Psoas muscle (tissue), 8 donors: ENCODE results near the gene DHX40. TPM values are rescaled to one million over a fixed set of nuclear protein-coding genes. Genes with fewer than 3 reads are reported as not detected.
"Not testable (repeated sequence)": the region's sequence is repeated elsewhere in the genome, so short reads cannot be mapped to it uniquely, and the experiment has no call there.

Source experiments
- ATAC-seq, 4 donors: fragments of 200-7000 bp; cut with Tn5 transposase; one replicate each; pipeline ENCODE4 v1.9.1; 2020; ENCODE audit warnings: moderate library complexity in 3 of 4, mild to moderate bottlenecking in 2 of 4
- DNase-seq, 2 donors: peaks; one replicate each; pipeline ENCODE4 v3.0.0-alpha.2; 2020
- H3K27ac ChIP-seq: fragments of 200-600 bp; one replicate; pipeline ENCODE4 v1.8.0; 2022
- H3K27me3 ChIP-seq, 3 donors: fragments of 200-600 bp in 1 of 3; one replicate each; pipeline versions ENCODE4 v1.6.1 to v1.8.0; 2013 to 2022; ENCODE audit warnings: low read length in 2 of 3, mild to moderate bottlenecking in 2 of 3, moderate library complexity in 1 of 3; ENCODE audit not compliant: insufficient read depth in 3 of 3
- H3K36me3 ChIP-seq, 2 donors: fragments of 200-600 bp in 1 of 2; one replicate each; pipeline versions ENCODE4 v1.6.1 to v1.8.0; 2013 to 2022; ENCODE audit warnings: low read depth in 1 of 2, mild to moderate bottlenecking in 1 of 2, moderate library complexity in 1 of 2; ENCODE audit not compliant: insufficient read depth in 1 of 2
- H3K4me1 ChIP-seq: fragments of 200-600 bp; one replicate; pipeline ENCODE4 v1.8.0; 2022
- H3K4me3 ChIP-seq: fragments of 200-600 bp; one replicate; pipeline ENCODE4 v1.8.0; 2022; ENCODE audit warnings: mild to moderate bottlenecking
- H3K9me3 ChIP-seq: fragments of 200-600 bp; one replicate; pipeline ENCODE4 v1.8.0; 2022
- WGBS, 3 donors: extraction: QIAGEN DNeasy Blood & Tissue Kit; methylation state at CpG; one replicate each; pipeline versions ENCODE4 v1.1.6 to v1.1.7; 2013; 5-methylcytosine and 5-hydroxymethylcytosine counted together
- intact Hi-C, 2 donors: fragments of 100-400 bp; cut with DNase I; formaldehyde crosslinking; loops; one replicate each; pipeline versions ENCODE4 v1.11.0 to v1.14.2; 2022
- polyA plus RNA-seq, 3 donors: library from polyadenylated mRNA; stranded (reverse); fragments of 200-250 nt; gene quantifications; one replicate each; pipeline ENCODE4 v1.2.3, GENCODE V29; 2013
- total RNA-seq, 4 donors: library from RNA; stranded (reverse); fragmentation: NEBNext Ultra II Directional in 2 of 4; extraction: Animal tissue kit (Norgen Biotek cat#: 25700) in 2 of 4; gene quantifications; one replicate each; pipeline versions ENCODE4 v1.2.1 to v1.2.4, GENCODE V29; 2021 to 2023
- TF ChIP-seq, protein P1 (sequence below): fragments of 200-600 bp; IDR thresholded peaks from one replicate; pipeline ENCODE4 v1.8.0; 2022; ENCODE audit warnings: antibody characterized with exemption
- donor health status: healthy with polysubstance abuse.
- donor health status: DM: no; HTN: no; CAD: no; lungs with moderate emphysema.
- donor health status: Bipolar disorder and iron deficiency.
- donor health status: healthy.
- donor health status: DM: yes; HTN: yes; CAD: no.
- donor health status: DM: no; HTN: no; CAD: no.
- donor health status: DM: no; HTN: no; CAD: no.
- donor health status: DM: yes; HTN: yes; CAD: no.

DHX40 gene
- total and polyA plus RNA-seq, 7 donors, result 8.5 to 21.8 (median 17.2) TPM

DNA sequence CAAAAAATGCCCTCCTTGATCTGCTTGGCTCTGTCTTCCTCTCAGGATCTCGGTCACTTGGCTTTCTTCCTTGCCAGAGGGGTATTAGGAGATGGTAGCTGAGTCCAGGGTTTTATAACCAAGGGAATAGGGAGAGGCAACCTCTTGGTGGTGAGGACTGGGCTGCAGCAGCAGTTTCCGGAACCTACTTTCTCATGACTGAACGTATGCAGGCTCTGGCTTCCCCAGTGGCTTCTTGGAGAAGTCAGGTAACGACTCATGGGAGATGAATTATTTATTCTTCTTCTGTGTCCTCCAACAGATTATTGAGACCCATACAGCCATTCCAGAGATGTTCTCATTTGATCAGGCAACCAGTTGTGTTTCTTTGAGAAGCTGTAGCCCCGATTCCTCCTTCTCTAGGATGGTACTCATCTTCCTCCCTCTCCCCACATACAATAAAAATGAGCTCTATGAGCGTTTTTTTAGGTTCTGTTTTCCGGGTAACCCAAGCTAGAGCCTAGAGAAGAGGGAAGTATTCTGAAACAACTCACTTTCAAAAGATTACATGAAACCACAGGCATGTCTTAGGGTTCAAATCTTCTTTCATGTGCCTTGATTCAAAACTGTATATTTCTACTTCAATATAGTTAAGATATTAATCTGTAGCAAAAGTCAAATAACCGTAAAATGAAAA lies 22.3 kb upstream of the DHX40 start:
- TF ChIP-seq, protein P1, sequence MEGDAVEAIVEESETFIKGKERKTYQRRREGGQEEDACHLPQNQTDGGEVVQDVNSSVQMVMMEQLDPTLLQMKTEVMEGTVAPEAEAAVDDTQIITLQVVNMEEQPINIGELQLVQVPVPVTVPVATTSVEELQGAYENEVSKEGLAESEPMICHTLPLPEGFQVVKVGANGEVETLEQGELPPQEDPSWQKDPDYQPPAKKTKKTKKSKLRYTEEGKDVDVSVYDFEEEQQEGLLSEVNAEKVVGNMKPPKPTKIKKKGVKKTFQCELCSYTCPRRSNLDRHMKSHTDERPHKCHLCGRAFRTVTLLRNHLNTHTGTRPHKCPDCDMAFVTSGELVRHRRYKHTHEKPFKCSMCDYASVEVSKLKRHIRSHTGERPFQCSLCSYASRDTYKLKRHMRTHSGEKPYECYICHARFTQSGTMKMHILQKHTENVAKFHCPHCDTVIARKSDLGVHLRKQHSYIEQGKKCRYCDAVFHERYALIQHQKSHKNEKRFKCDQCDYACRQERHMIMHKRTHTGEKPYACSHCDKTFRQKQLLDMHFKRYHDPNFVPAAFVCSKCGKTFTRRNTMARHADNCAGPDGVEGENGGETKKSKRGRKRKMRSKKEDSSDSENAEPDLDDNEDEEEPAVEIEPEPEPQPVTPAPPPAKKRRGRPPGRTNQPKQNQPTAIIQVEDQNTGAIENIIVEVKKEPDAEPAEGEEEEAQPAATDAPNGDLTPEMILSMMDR, result no peak
- Histone ChIP-seq H3K27ac (no peak overlapping the region), H3K9me3 (no peaks in the 10 kb centered on the region), H3K4me3 (no peak overlapping the region), H3K36me3 (no peaks in the 10 kb centered on the region), H3K4me1 (no peaks in the 10 kb centered on the region), H3K27me3 (no peaks in the 10 kb centered on the region)
- DNase-seq (no peak), ATAC-seq (no peak)
- intact Hi-C loops, result no loop called here
- 73 to 77% (median 74%) methylated on average over 8 of the region's 8 CpGs for WGBS, 3 donors

DNA sequence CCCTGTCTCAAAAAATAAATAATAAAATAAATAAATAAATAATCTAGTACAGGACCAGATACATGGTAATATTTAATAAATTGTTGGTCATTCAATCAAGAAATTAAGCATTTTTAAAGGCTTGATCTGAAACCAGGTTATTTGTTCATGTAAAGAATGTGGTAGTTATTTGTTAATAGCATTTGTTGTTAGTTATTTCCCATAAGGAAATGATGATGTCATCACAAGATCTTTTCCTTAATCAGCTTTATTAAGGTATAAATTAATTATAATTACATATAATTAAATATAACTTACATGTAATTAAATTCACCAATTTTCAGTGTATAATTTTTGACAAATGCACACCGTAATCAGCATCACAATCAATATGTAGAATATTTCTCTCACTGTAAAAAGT lies 19.5 kb upstream of the DHX40 start:
- DNase-seq (no peak), ATAC-seq (no peak)
- 92 to 100% (median 94%) methylated on average over 1 of the region's 1 CpG for WGBS, 3 donors
- no peaks in the 10 kb centered on the region for H3K4me1 ChIP-seq
- no peak overlapping the region for H3K27ac ChIP-seq
- H3K4me3 ChIP-seq, result no peak overlapping the region
- TF ChIP-seq, protein P1, result no peak
- no peaks in the 10 kb centered on the region for H3K27me3 ChIP-seq
- no peaks in the 10 kb centered on the region for H3K36me3 ChIP-seq
- H3K9me3 ChIP-seq, result no peaks in the 10 kb centered on the region
- intact Hi-C loops, result no loop called here

DNA sequence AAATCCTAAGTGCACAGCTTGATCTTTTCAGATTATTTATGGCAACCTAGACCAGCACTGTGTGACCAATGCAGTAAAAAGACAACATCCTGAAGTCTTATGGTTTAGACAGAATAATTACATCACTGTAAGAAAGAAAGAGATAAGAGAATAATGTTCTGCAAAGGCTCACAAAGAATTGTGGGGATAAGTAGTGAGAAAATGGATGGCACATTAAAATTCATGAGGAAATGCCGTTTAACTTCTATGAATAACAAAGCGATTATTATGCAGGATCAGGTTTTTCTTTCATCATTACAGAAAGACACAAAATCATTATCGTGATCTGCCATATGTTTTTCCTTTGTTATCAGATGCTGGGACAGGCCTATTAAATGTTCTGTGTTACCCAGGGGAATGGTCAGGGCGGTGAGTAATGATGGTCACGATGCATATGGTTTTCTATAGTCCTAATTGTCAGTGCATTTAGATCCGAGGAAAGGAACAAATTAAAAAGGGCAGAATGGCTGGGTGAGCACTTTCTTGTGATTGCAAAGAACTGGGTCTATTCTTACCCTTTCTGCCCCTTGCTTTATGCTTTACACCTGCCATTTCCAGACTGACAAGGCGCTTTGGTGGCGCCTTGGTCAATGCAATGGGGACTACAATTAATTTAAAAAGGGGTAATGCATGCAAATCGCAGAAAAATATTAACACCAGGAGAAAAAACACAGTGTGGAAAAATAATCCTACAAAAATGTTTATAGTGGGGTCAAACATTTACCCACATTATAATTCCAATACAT lies 18.1 kb upstream of the DHX40 start:
- ATAC-seq (no peak), DNase-seq (no peak)
- H3K36me3 ChIP-seq, result no peaks in the 10 kb centered on the region
- H3K4me1 ChIP-seq, result no peaks in the 10 kb centered on the region
- H3K4me3 ChIP-seq, result no peak overlapping the region
- TF ChIP-seq, protein P1, result no peak
- intact Hi-C loops, result no loop called here
- H3K9me3 ChIP-seq, result no peaks in the 10 kb centered on the region
- WGBS, 3 donors, result 65 to 71% (median 65%) methylated on average over 9 of the region's 9 CpGs
- no peak overlapping the region for H3K27ac ChIP-seq
- H3K27me3 ChIP-seq, result no peaks in the 10 kb centered on the region

DNA sequence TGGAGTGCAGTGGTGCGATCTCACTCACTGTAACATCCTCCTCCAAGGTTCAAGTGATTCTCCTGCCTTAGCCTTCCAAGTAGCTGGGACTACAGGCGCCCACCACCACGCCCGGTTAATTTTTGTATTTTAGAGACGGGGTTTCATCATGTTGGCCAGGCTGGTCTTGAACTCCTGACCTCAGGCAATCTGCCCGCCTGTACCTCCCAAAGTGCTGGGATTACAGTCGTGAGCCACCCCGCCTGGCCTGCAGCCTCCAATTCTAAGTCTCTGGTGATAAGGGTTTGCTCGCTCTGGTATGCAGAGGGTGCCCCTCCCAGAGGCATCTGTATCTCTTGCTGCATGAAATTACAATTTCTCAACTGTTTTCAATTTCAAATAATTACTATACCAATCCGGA lies 16.4 kb upstream of the DHX40 start:
- H3K9me3 ChIP-seq, ATAC-seq, H3K36me3 ChIP-seq, H3K4me3 ChIP-seq, H3K4me1 ChIP-seq, DNase-seq, intact Hi-C loops, H3K27me3 ChIP-seq, H3K27ac ChIP-seq: not testable (repeated sequence)
- WGBS, 3 donors, result 65 to 72% (median 69%) methylated on average over 10 of the region's 10 CpGs

DNA sequence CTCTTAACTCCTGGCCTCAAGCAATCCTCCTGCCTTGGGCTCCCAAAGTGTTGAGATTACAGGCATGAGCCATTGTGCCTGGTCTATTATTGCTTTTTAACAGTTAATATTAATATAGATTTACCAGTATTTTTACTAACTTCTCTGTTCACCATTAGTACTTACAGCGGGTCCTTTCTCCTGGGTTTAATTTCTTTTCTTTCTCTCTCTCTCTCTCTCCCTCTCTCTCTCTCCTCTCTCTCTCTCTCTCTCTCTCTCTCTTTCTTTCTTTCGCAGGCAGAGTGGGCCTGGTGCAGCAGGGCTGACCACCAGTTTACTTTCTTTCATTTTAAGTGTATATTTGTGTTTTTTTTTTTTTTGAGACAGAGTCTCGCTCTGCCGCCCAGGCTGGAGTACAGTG lies 14.7 kb upstream of the DHX40 start:
- Histone ChIP-seq H3K27ac (no peak overlapping the region), H3K9me3 (no peaks in the 10 kb centered on the region), H3K36me3 (no peaks in the 10 kb centered on the region), H3K27me3 (no peaks in the 10 kb centered on the region), H3K4me3 (no peak overlapping the region), H3K4me1 (no peaks in the 10 kb centered on the region)
- TF ChIP-seq, protein P1, result no peak
- WGBS, 3 donors, result 88 to 96% (median 89%) methylated on average over 2 of the region's 4 CpGs
- ATAC-seq (no peak), DNase-seq (no peak)
- intact Hi-C loops, result loop anchor here in 1 of 2 donors (10.0 kb wide), 1 partner anchor 236 kb away; no protein-coding TSS in a partner anchor
